Hematopoietic multipotent progenitor cell treated with erythropoietin and hydrocortisone succinate and interleukin-3 and kit ligand, for 8 days (in vitro differentiated cells): ENCODE data around the gene CEACAM16.
A peak's percentile ranks its signal among the peaks of the same experiment; 100 is the strongest.
"Not testable (repeated sequence)": the region's sequence is repeated elsewhere in the genome, so short reads cannot be mapped to it uniquely, and the experiment has no call there.

Experiments
- DNase-seq: peaks from one replicate; pipeline ENCODE4 v3.0.0-alpha.2; 2015

Gene CEACAM16

GRCh38 chr19:44677019-44677811, 21.7 kb upstream of the CEACAM16 start:
- DNase-seq = peak; percentile 20

GRCh38 chr19:44680536-44680935, 18.4 kb upstream of the CEACAM16 start:
- DNase-seq = no peak

- no peak for DNase-seq
Observed at GRCh38 chr19:44681992-44682790, 16.8 kb upstream of the CEACAM16 start.

- no peak for DNase-seq
Observed at GRCh38 chr19:44682807-44683206, 16.1 kb upstream of the CEACAM16 start.

- no peak for DNase-seq
Observed at GRCh38 chr19:44683434-44684210, 15.3 kb upstream of the CEACAM16 start.

GRCh38 chr19:44684396-44684795, 14.6 kb upstream of the CEACAM16 start:
- DNase-seq = not testable (repeated sequence)

- peak; percentile 29 for DNase-seq
Observed at GRCh38 chr19:44684892-44685863, 13.8 kb upstream of the CEACAM16 start.

- no peak for DNase-seq
Observed at GRCh38 chr19:44685877-44686276, 13.1 kb upstream of the CEACAM16 start.

GRCh38 chr19:44686896-44687295, 12.1 kb upstream of the CEACAM16 start:
- no peak for DNase-seq

- no peak for DNase-seq
Observed at GRCh38 chr19:44687888-44688287, 11.1 kb upstream of the CEACAM16 start.

GRCh38 chr19:44689290-44690130, 9.4 kb upstream of the CEACAM16 start:
- peak; percentile 64 for DNase-seq

- DNase-seq = no peak
Observed at GRCh38 chr19:44690131-44690440, 8.9 kb upstream of the CEACAM16 start.

GRCh38 chr19:44692379-44692721, 6.6 kb upstream of the CEACAM16 start:
- no peak for DNase-seq

- DNase-seq = peak; percentile 38
Observed at GRCh38 chr19:44694184-44694579, 4.8 kb upstream of the CEACAM16 start.

- DNase-seq = no peak
Observed at GRCh38 chr19:44696939-44697669, 1.8 kb upstream of the CEACAM16 start.

GRCh38 chr19:44697670-44698034, 1.3 kb upstream of the CEACAM16 start:
- DNase-seq = no peak

GRCh38 chr19:44700547-44700946, 1.6 kb downstream of the CEACAM16 start:
- no peak for DNase-seq

GRCh38 chr19:44701228-44701627, 2.3 kb downstream of the CEACAM16 start:
- no peak for DNase-seq

- DNase-seq = no peak
Observed at GRCh38 chr19:44702551-44703176, 3.7 kb downstream of the CEACAM16 start.

GRCh38 chr19:44703336-44704078, 4.6 kb downstream of the CEACAM16 start:
- DNase-seq = no peak
